GM21447 (cell line): ENCODE measurements around the gene ACTG1.

Source experiments
- ATAC-seq: cut with Tn5 transposase; IDR thresholded peaks from one replicate; pipeline ENCODE4 v1.9.1; 2021; ENCODE audit not compliant: unreplicated experiment

ACTG1 gene

GRCh38 chr17:81545160-81545949, 32.8 kb upstream of the ACTG1 start:
- no peak for ATAC-seq

DNA sequence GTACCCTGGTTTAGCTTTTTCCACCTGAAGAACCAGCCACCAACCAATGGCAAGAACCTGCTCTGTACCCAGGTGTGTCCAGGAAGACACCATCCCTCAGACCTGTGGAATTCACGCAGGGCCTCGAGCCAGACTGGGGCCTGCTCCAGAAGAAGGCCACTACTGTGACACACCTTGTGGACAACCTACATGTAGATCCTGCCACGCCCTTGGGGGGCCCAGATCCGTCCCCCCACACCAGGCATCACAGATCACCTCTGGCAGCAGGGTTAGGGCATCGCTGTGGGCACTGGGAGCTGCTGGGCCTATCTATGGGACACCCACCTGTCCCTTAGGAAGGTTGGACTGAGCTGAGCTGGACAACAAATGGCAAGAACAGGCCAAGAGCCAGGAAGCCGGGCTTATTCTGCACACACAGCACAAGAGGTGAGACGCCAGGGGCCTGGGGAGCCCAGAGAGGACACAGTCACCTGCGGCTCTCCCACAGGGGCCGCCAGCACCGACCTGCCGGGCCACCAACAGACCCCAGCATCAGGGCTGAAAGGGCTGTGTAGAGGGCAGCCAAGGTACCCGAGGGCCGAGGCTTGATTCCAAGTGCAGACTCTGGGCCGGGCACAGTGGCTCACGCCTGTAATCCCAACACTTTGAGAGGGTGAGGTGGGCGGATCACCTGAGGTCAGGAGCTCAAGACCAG, 31.8 kb upstream of the ACTG1 start:
- ATAC-seq, result no peak

DNA sequence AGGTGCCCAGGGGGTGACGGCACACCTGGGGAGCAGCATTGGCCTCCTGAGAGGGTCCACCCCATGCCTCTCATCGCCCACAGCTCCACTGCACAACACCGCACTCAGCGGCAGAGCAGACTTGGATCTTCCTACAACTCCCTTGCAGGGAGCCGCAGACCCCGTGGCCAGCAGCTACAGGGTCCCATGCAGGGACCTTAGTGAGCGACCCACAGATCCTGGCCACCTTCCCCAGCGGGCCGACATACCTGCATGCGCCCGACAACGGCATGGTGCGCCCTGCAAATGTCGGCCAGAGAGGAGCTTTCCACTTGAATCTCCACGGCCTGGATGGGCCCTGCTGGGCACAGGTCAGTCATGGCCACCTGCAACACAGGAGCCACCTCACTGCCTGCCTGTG, 31.2 kb upstream of the ACTG1 start:
- no peak for ATAC-seq

DNA sequence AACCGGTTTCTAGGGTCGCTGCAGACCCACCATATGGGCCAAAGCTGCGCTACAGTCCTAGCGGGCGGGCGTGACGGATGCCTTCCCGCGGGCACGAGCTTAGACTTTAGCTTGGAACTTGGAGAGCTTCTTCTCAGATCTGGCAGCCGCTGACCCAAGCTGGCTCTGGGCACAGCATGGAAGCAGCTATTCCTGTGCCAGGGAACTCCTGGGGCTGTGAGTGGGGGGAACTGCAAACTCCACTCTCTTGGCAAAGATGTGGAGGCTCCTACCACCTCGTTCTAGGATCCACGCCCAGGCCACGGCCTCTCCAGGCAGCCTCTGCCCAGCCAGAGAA, 30.7 kb upstream of the ACTG1 start:
- ATAC-seq, result no peak

GRCh38 chr17:81542431-81543338, 30.1 kb upstream of the ACTG1 start:
- no peak for ATAC-seq

GRCh38 chr17:81541123-81541522, 28.5 kb upstream of the ACTG1 start:
- no peak for ATAC-seq

DNA sequence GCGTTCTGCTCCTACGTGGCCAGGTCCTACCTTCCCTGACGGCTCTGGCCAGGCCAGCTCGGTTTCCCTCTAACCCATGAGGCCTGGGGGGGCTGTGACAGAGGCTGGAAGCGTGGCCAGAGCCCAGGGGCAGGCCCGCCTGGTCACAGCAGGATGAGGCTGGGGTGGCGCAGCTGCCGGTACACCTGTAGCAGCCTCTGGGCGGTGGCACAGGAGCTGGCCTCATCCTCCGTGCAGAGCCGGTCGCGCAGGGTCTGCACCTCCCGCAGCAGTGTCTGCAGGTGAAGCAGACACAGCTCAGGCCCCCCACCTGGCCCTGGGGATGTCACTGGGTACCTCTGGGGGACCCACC, 28.1 kb upstream of the ACTG1 start:
- ATAC-seq, result no peak

DNA sequence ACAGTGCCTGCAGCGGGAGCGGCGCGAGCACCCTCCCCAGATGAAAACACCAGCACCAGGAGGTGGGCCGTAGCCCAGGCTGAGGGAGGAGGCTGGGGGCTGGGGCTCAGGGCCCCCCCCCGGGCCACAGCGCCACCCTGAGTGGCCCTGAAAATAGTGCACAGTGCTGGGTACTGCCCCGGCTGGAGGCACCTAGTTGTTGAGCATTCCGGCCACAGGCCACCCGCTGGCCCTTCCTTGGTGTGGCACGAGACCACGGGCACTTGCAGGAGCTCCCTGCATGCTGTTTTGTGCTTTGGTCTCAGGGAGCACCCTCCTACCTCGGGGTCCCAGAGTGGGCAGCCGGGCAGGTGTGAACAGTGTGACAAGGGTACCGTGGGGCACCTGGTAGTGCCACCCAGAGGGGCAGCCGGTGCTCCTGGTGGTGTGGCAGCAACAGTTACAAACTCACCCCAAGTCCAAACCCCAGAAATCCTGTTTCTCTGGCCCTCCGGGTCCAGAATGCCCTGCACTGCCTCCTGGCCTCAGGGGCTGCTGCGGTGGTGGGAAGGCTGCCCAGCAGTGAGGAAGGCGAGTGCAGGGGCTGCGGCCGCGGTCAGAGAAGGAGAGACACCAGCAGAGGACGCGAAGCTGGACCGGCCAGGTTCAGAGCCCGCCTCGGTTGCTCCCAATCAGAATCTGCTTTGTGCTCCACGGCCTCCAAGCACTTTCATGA, 27.5 kb upstream of the ACTG1 start:
- no peak for ATAC-seq

DNA sequence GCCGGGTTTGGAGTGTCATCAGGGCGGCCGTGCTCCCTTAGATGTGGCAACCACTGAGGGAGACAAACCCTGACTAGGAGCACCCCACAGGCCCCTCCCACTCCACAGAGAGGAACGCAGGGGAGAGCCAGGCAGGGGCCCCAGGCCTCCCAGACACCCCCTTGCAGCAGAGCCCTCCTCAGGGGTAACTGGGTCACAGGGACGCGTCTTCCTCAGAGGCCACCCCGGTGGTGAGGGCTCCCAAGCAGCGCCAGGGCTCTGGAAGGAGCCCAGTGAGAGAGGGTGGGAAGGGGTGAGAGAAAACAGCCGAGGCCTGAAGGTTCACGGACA, 26.9 kb upstream of the ACTG1 start:
- no peak for ATAC-seq

DNA sequence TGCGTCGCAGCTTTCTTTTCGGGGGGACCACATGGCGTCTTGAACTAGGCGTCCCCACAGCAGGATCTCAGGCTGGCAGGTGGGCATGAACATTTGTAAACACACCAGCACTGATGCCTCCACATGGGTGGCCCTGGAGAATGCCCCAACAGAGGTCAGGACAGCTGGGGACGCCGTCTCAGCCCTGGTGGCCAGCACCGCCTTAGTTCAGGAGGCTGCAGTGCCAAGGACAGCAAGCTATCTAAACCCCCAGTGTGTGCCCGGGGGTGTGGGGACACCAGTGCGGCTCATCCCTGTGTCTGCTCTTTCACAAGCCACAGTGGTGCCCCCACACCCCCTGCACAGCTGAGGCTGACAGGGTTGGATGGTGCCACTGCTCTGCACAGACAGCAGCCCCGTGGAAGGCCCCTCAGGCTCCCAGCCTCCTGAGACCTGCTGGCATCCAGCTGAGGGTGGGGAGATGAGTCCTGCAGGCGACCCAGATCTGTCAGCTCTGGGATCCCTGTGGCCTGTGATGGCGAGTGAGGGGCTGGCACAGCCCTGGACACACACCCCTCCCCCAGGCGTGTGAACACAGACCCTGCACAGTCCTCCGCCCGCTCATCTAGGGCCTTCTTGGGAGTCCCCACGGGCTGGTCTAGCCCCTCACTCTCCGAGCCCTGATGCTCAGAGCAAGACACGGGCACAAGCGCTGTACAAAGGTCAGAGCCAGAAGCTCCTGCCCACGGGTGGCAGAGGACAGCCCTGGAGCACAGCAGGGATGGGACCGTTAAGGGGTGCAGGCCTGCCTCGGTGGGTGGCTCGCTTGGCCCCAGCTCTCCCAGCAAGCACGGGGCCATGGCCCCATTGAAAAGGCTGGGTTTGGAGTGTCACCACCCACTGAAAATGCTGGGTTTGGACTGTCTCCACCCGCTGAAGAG, 26.3 kb upstream of the ACTG1 start:
- no peak for ATAC-seq

DNA sequence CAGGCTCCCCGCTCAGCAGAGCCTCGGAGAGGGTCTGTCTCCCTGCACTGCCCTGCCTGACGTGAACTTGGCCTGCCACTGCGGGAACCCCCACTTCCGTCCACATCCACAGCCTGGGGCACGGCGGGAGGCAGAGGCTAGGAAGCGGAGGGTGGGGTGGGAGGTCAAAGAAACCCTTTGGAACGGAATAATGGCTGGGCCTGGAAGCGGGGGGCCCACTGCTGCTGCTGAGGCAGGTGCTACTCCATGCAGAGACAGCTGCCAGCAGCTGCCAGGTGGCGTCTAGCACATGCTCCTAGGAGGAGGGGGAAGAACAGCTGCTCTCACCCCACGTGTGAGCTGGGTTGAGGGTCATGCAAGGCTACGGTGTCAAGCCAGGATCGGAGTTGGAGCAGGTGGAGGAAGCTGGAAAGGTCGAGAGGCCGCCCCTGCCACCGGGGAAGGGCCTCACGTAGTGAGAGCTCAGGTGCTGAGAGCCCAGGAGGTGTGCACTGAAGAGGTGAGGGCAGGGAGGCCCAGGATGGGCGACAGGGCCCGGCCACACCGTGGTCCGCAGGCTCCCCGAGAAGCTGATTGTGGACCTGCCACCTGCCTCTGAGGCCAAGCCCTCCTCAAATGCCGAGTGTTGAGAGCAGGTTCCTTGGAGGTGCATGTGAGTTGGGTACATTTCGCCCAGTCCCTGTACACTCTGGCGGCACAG, 25.4 kb upstream of the ACTG1 start:
- ATAC-seq, result no peak

DNA sequence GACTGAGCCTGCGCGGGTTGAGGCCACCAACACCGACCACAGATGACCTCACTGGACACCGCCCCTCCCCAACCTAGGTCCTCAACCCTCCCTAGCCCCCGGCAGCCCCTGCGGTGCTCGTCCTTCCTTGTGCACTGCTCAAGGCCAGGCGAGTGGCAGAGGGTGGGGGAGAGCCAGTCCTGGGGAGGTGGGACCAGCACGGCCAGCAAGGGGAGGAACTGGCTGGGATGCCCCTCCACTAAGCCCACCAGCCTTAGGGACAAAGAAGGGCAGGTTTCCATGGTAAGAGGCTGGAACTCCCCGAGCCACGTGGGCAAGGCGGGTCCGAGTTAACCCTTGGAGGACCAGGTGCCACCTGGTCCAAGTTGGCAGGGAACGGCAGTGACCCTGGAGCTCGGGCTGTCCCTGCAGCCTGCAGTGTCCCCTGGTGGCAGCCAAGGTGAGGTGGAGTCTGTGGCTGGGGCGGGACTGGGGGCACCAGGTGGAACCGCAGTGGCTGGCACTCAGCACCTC, 24.8 kb upstream of the ACTG1 start:
- no peak for ATAC-seq

GRCh38 chr17:81536299-81537290, 24.0 kb upstream of the ACTG1 start:
- ATAC-seq, result no peak

DNA sequence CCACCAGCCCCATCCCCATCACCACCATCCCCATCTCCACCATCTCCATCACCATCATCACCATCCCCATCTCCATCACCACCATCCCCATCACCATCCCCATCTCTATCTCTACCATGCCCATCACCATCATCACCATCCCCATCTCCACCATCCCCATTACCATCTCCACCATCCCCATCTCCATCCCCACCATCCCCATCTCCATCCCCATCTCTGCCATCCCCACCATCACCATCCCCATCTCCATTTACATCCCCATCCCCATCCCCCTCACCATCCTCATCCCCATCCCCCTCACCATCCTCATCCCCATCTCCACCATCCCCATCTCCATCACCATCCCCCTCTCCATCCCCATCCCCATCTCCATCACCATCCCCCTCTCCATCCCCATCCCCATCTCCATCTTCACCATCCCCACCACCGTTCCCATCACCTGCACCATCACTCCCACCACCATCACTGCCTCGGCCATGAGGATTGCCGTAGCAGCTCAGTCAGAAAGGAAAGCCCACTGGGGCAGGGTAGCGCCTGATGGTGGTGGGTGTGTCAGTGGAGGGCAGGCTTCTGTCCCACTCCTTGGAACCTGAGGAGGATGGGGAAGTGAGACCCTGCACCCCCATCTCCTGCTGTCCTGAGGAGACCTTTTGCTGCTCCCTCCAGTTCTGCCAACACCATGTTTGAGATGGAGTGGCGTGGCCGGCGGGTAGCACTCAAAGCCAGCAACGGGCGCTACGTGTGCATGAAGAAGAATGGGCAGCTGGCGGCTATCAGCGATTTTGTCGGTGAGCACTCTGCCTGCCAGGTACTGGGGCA, 23.1 kb upstream of the ACTG1 start:
- no peak for ATAC-seq

DNA sequence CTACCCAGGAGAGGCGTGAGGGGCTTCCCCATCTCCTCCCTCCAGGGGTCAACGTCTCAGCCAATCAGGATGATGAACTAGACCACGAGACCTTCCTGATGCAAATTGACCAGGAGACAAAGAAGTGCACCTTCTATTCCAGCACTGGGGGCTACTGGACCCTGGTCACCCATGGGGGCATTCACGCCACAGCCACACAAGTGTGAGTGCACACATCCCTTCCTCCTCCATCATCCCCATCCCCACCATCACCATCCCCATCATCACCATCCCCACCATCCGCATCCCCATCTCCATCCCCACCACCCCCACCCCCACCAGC, 22.4 kb upstream of the ACTG1 start:
- ATAC-seq, result no peak

GRCh38 chr17:81534157-81535006, 21.8 kb upstream of the ACTG1 start:
- ATAC-seq, result no peak
